Peyer's patch (tissue), 4 donors: ENCODE data around the gene RAPGEF2. TPM values are rescaled to one million over a fixed set of nuclear protein-coding genes. Genes with fewer than 3 reads are reported as not detected.
"Not testable (repeated sequence)": the region's sequence is repeated elsewhere in the genome, so short reads cannot be mapped to it uniquely, and the experiment has no call there.

Experiments used
- DNase-seq, 3 donors: peaks; one replicate each; pipeline ENCODE4 v3.0.0-alpha.2; 2017 to 2019
- H3K27ac ChIP-seq, 4 donors: fragments of 200-600 bp; sonication (generic); one replicate each; pipeline ENCODE4 v1.5.1; 2016 to 2019
- H3K27me3 ChIP-seq, 2 donors: fragments of 200-600 bp; sonication (generic); one replicate each; pipeline ENCODE4 v1.5.1; 2019
- H3K36me3 ChIP-seq, 3 donors: fragments of 200-600 bp; sonication (generic); one replicate each; pipeline ENCODE4 v1.5.1; 2016 to 2019
- H3K4me1 ChIP-seq, 4 donors: fragments of 200-600 bp; sonication (generic); one replicate each; pipeline ENCODE4 v1.5.1; 2016 to 2019
- H3K4me3 ChIP-seq, 4 donors: fragments of 200-600 bp; sonication (generic); 1 replicate in 3 of 4; 2 replicates in 1 of 4; pipeline ENCODE4 v1.5.1; 2016 to 2019; ENCODE audit warnings: mild to moderate bottlenecking in 1 of 4
- H3K9me3 ChIP-seq, 4 donors: fragments of 200-600 bp; sonication (generic); one replicate each; pipeline ENCODE4 v1.5.1; 2016 to 2019; ENCODE audit warnings: mild to moderate bottlenecking in 1 of 4
- CTCF ChIP-seq, 6 experiments: fragments of 450-650 bp in 4 of 6; fragments of 200-600 bp in 2 of 6; sonication (generic) in 1 of 6; IDR thresholded peaks; one replicate each; pipeline ENCODE4 v1.5.1; 2017 to 2019; ENCODE audit warnings: antibody characterized with exemption in 6 of 6, mild to moderate bottlenecking in 3 of 6, moderate library complexity in 1 of 6
- POLR2A ChIP-seq, 2 donors: fragments of 450-650 bp; IDR thresholded peaks; one replicate each; pipeline ENCODE4 v1.5.1; 2017; ENCODE audit warnings: antibody characterized with exemption in 2 of 2, mild to moderate bottlenecking in 2 of 2, moderate library complexity in 2 of 2
- total RNA-seq, 4 donors: library from RNA; depleted of rRNA; stranded (reverse); fragments of >200 nt; gene quantifications; one replicate each; pipeline ENCODE4 v1.1.0, GENCODE V29; 2016

RAPGEF2 gene
- total RNA-seq, 4 donors from 2014 or later = 30.1 to 81.7 (median 41.4) TPM

- Histone ChIP-seq H3K4me1 (no peaks in the 10 kb centered on the region), H3K36me3 (no peaks in the 10 kb centered on the region), H3K27me3 (no peaks in the 10 kb centered on the region), H3K27ac (no peak overlapping the region), H3K4me3 (no peak overlapping the region), H3K9me3 (no peaks in the 10 kb centered on the region)
- DNase-seq = no peak
- no peak for TF ChIP-seq CTCF (IDR thresholded peaks at IDR 0.05)
- TF ChIP-seq POLR2A (IDR thresholded peaks at IDR 0.05) = no peak
These were observed 37.2 kb upstream of the RAPGEF2 start for GRCh38 chr4:159065513-159066240.

- H3K9me3 ChIP-seq, DNase-seq, H3K27me3 ChIP-seq, H3K4me3 ChIP-seq, H3K27ac ChIP-seq, H3K4me1 ChIP-seq, H3K36me3 ChIP-seq: not testable (repeated sequence)
These were observed 34.7 kb upstream of the RAPGEF2 start for GRCh38 chr4:159068139-159068538.

- Histone ChIP-seq H3K27me3 (no peaks in the 10 kb centered on the region), H3K27ac (no peak overlapping the region), H3K9me3 (no peaks in the 10 kb centered on the region), H3K4me3 (no peak overlapping the region), H3K36me3 (no peaks in the 10 kb centered on the region), H3K4me1 (no peaks in the 10 kb centered on the region)
- DNase-seq = no peak
- TF ChIP-seq POLR2A (IDR thresholded peaks at IDR 0.05) (no peak), CTCF (IDR thresholded peaks at IDR 0.05) (no peak)
These were observed 33.0 kb upstream of the RAPGEF2 start for GRCh38 chr4:159069922-159070321.

- Histone ChIP-seq H3K4me3 (no peak overlapping the region), H3K4me1 (no peaks in the 10 kb centered on the region), H3K9me3 (no peaks in the 10 kb centered on the region), H3K27ac (peak overlapping the region in 1 of 4 donors; percentile 9), H3K27me3 (no peaks in the 10 kb centered on the region), H3K36me3 (no peaks in the 10 kb centered on the region)
- TF ChIP-seq POLR2A (IDR thresholded peaks at IDR 0.05) (no peak), CTCF (IDR thresholded peaks at IDR 0.05) (no peak)
- no peak for DNase-seq
These were observed 32.1 kb upstream of the RAPGEF2 start for GRCh38 chr4:159070742-159071141.

- no peaks in the 10 kb centered on the region for H3K36me3 ChIP-seq
- H3K9me3 ChIP-seq = no peaks in the 10 kb centered on the region
- H3K27me3 ChIP-seq = no peaks in the 10 kb centered on the region
- no peak for DNase-seq
- H3K4me3 ChIP-seq = no peak overlapping the region
- no peaks in the 10 kb centered on the region for H3K4me1 ChIP-seq
- TF ChIP-seq CTCF (IDR thresholded peaks at IDR 0.05) = no peak
- TF ChIP-seq POLR2A (IDR thresholded peaks at IDR 0.05) = no peak
- peak overlapping the region in 1 of 4 donors; percentile 9 for H3K27ac ChIP-seq
These were observed 31.5 kb upstream of the RAPGEF2 start for GRCh38 chr4:159071178-159071968.
